ENCODE measurements around the gene CHSY3.

DNA sequence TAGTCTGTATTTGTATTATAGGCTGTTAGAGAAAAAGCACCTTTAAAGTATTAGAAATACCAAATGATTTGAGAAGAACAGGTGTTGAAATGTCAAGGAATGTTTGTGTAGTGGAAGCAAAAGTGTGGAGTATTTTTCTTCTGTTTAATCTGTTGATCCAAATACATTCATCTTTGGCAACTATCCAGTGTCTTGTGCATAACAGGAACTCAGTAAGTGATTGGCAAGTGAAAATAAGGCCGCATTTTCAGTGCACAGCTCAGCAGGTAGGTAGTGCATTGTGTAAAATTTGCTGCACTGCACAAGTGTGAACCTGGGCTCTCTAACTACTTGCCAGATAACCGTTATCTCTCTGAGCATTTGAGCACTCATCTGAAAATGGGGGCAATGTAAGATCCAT is 61.8 kb downstream of the CHSY3 start:
- TF ChIP-seq, protein P1, sequence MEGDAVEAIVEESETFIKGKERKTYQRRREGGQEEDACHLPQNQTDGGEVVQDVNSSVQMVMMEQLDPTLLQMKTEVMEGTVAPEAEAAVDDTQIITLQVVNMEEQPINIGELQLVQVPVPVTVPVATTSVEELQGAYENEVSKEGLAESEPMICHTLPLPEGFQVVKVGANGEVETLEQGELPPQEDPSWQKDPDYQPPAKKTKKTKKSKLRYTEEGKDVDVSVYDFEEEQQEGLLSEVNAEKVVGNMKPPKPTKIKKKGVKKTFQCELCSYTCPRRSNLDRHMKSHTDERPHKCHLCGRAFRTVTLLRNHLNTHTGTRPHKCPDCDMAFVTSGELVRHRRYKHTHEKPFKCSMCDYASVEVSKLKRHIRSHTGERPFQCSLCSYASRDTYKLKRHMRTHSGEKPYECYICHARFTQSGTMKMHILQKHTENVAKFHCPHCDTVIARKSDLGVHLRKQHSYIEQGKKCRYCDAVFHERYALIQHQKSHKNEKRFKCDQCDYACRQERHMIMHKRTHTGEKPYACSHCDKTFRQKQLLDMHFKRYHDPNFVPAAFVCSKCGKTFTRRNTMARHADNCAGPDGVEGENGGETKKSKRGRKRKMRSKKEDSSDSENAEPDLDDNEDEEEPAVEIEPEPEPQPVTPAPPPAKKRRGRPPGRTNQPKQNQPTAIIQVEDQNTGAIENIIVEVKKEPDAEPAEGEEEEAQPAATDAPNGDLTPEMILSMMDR (IDR thresholded peaks at IDR 0.05), result no peak
- TF ChIP-seq POLR2A (IDR thresholded peaks at IDR 0.05), result no peak
